ENCODE results near the gene ELF3.
"Not testable (repeated sequence)": the region's sequence is repeated elsewhere in the genome, so short reads cannot be mapped to it uniquely, and the experiment has no call there.

ELF3 gene

GRCh38 chr1:202034683-202035462 is 24.5 kb downstream of the ELF3 start:
- DNase-seq (ENCODE audit: low read depth in 3 of 3): no peak

DNA sequence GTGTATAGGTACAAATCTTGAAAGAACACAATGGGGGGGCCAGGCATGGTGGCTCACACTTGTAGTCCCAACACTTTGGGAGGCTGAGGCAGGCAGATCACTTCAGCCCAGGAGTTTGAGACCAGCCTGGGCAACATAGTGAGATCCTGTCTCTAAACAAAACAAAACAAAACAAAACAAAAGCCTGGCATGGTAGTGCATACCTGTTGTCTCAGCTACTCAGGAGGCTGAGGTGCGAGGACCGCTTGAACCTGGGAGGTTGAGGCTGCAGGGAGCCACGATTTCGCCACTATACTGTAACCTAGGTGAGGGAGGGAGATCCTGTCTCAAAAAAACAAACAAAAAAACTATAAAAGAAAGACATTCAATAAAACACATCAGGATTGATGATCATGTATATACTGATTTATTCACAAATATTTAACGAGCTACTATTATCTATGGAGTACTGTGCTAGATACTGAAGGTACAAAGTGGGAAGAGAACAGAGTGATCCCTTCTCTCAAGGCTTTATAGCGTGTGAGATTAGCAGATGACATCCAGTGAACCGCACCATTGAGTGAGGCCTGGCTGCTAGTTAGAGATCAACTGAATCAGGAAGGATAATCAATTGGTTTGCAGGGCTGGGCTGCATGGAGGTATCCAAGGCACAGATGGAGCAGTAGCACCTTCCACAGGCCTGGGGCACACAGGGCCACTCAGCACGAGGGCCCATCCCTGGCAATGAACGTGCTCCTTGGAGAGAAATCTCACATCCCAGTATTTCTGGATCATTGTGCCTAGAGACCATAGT is 26.4 kb downstream of the ELF3 start:
- no peak for DNase-seq (ENCODE audit: low read depth in 3 of 3)

- no peak for DNase-seq (ENCODE audit: low read depth in 3 of 3)
Observed at GRCh38 chr1:202037706-202038296, 27.4 kb downstream of the ELF3 start.

- DNase-seq (ENCODE audit: low read depth in 3 of 3): no peak
Observed at GRCh38 chr1:202038688-202039346, 28.4 kb downstream of the ELF3 start.

DNA sequence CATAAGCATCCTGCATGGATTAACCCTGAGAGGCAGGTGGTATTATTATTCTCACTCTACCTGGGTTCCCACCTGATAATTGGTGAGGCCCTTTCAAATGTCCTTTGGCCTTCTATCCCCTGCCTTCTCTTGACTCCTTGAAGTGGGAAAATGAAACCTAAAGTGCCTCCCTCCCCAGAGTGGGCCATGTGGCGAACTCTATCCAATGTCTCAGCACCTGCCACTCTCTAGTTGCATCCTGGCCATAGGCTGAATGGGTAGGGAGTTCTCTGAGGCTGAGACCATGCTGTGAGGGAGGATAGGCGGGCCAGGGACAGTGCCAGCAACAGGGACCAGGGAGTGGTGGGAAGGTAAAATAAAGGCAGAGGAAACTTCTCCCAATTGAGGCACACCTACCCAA is 35.3 kb downstream of the ELF3 start:
- DNase-seq (ENCODE audit: low read depth in 3 of 3): no peak

DNA sequence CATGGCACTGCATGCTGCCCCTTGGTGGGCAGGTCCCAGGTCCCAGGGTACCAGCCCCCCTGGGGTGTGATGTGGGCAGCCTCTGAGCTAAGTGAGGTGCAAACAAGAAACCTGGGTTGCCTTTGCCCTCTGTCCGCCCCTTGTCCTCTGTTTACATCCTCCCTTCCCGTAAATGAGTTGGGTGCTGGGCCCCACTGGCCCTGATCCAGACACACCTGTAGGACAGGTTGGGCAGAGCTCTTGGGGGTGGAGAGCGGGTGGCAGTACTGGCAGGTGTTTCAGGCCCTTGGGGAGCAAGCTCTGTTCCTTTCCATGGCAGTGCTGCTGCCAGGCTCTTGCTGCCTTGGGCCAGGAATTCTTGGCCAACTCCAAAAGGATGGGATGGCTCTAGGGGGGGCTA is 35.8 kb downstream of the ELF3 start:
- no peak for DNase-seq (ENCODE audit: low read depth in 3 of 3)

DNA sequence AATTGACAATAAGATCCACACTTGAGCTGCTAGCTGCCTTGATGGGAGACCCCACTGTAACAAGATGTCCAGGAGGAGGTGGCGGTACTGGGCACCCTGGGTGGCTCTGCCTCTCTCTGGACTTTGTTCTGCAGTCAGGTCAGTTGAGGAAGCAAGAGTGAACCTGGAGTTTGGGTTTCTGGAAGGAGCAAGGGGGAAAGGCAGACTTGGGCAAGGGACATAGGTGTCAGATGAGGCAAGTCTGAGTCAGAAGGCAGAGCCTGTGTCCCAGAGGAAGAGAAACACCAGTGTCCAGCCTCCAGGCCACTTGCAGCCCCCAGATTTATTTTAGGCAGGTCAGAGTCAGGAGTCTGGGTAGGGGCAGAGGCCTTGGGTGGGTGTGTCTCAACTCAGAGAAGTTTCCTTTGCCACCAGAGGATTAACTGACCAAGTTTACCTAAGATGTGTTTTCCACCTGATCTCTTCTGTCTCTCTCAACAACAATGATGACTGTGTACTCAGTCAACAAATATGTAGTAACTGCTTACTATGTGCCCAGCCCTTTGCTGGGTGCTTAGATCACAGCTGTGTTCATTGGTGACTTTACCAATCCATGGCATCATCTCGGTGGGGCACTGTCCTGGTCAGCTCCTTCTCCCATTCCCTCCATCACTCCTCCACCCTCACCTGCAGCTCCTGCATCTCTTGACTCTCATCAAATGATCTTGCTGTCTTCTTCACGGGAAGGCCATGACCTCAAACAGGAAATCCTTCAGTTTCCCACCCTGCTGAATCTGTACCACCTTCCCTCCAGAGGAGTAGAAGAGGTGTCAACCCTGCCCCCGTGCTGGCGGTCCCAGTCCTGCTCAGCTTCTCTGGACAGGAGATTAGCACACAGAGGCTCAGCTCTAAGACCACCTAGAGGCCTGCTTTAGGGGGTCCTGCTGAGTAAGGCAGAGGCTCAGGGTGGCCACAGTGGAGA is 36.6 kb downstream of the ELF3 start:
- DNase-seq (ENCODE audit: low read depth in 3 of 3): no peak

DNA sequence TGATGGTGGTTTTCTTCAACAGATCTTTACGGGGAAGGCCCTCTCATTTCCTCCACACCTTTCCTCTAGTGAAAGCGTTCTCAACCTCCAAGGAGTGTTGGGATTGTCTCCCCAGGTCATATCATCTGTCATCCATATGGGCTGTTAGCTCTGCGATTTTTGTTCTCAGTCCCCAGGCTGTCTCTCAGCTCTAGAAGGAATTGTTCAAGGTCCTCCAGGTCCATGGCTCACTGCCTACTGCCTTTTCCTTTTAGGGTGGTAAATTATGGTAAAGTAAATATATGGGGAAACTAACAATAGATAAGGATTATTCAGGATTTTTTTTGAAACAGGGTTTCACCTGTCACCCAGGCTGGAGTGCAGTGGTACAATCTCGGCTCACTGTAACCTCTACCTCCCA is 37.6 kb downstream of the ELF3 start:
- DNase-seq (ENCODE audit: low read depth in 3 of 3): no peak

DNA sequence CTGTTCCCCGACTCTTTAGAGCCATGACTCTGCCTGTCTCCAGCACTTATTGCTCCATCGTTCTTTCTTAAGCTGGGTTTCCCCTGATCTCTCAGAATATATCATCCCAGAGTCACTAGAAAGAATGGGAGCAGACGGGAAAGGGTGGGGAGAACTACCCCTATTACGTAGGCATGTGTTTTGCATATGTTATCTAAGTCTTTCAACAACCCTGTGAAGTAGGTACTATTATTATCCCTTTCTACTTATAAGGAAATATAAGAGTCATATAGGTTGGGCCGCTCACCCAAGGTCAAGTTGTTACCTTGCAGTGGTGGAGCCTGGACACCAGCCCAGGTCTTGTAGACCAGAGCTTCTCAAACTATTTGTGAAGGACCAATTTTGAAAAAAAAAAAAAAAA is 38.7 kb downstream of the ELF3 start:
- no peak for DNase-seq (ENCODE audit: low read depth in 3 of 3)

- DNase-seq (ENCODE audit: low read depth in 3 of 3): no peak
Observed at GRCh38 chr1:202054094-202054493, 43.7 kb downstream of the ELF3 start.

GRCh38 chr1:202054673-202055072 is 44.3 kb downstream of the ELF3 start:
- not testable (repeated sequence) for DNase-seq (ENCODE audit: low read depth in 3 of 3)

DNA sequence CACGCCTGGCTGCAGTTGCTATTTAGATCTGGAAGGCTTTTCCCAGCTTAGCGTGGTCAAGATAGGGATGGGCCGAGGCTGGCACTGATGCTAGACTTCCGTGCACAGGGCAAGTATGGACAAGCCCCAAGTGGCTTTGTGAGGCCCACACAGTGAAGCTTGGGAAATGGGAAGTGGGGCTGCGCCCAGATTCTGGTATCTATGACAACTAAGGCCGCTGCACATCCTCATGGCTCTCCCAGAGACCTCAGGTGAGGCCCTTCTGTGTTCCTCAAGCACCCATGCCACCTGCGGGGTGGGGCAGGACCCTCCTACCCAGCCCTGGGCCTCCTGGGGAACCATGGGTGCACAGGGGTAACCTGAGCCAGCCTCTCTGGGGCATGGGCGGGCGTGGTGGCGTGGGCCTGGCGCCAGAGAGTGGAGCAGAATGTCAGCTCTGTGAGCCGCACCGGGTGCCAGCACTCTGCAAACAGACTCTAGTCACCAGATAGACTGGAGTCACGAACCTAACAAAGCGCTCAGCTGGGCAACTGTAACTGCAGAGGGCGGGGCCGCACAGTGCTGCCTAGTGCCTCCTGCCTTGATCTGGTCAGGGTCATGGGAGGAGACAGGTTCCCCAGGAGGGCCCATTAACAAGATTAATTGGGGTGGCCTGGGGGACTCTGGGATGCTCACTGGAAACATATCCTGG is 46.4 kb downstream of the ELF3 start:
- no peak for DNase-seq (ENCODE audit: low read depth in 3 of 3)

DNA sequence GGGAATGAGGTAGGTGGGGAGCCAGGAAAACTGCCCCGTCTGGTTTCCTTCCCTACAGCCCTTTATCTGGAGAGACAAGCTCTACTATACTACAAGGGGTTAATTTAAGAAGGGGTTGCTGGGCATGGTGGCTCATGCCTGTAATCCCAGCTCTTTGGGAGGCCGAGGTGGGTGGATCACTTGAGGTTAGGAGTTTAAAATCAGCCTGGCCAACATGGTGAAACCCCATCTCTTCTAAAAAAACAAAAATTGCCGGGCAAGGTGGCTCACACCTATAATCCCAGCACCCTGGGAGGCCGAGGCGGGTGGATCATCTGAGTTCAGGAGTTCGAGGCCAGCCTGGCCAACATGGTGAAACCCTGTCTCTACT is 46.9 kb downstream of the ELF3 start:
- DNase-seq (ENCODE audit: low read depth in 3 of 3): not testable (repeated sequence)

DNA sequence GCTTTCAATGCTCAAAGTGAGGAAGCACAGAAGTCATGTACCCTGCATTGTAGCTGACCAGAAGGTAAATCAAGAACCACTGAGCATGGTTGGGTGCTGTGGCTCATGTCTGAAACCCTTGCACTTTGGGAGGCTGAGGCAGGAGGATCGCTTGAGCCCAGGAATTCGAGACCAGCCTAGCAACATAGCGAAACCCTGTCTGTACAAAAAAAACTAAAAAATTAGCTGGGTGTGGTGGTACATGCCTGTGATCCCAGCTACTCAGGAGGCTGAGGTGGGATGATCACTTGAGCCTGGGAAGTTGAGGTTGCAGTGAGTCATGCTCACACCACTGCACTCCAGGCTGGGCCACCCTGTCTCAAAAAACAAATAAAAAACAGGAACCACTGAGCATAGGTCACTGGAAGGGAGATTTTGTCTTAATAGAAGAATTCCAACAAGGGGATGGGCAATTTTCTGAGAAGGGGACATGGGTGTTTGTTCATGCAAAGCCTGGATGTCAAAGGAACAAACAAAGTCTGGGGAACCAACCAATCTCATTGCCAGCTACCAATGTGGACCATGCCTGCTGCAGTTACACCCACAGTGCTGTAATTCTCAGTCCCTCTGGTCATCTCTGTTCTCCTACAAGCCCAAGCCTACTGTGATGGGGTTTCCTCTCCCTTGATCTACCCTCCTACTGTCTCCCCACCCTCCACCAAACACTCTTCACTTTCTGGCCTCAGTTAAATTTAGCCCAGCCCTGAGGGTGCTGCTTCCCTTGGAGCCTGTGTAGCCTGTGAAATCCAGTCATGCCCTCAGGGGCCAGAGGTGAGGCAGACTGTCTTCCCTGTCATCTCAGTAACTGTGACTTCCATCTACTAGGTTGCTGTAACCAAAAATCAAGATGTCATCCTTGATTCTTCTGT is 47.9 kb downstream of the ELF3 start:
- DNase-seq (ENCODE audit: low read depth in 3 of 3): no peak

DNA sequence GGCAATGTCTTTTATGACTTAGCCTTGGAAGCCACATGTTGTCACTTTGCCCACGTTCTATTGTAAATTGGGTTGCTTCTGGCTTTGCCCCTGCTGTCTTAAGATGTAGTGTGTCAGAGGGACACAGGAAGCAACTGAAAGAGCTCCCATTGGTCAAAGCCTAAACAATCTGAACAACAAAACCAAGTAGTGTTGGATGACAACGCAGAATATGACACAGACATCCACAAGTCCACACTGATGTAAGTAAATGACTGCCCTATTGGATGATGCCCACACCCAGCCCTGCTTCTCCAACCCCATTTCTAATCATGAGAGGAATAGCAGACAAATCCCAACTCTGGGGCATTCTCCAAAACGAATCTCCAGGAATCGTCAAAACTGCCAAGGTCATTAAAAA is 50.7 kb downstream of the ELF3 start:
- no peak for DNase-seq (ENCODE audit: low read depth in 3 of 3)

- not testable (repeated sequence) for DNase-seq (ENCODE audit: low read depth in 3 of 3)
Observed at GRCh38 chr1:202061787-202062186, 51.4 kb downstream of the ELF3 start.

DNA sequence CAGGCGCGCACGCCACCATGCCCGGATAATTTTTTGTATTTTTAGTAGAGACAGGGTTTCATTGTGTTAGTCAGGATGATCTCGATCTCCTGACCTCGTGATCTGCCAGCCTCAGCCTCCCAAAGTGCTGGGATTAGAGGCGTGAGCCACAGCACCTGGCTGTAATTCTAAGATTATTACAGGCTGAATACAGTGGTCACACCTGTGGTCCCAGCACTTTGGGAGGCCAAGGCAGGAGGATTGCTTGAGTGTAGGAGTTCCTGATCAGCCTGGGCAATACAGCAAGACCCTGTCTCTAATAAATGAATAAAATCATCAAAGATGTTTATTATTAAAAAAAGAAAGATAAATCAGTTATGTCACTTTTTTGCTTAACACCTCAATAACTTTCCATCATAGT is 52.2 kb downstream of the ELF3 start:
- not testable (repeated sequence) for DNase-seq (ENCODE audit: low read depth in 3 of 3)

DNA sequence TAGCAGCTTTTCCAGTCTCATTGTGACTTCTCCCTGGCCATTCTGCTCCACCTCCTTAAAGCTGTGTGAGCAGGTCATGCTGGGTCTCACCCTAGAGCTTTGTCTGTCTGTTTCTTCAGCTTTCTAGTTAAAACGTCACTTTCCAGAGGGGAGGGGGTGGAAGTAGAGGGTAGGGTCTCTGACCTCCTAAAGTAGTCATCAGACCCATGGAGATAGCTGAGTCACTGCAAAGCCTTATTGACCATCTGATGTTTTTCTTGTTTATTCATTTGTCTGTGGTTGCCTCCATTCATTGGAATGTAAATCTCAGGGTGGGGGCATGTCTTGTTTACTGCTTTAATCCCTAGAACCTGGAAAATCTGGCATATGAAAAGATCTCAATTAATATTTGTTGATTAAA is 52.7 kb downstream of the ELF3 start:
- no peak for DNase-seq (ENCODE audit: low read depth in 3 of 3)

- DNase-seq (ENCODE audit: low read depth in 3 of 3): not testable (repeated sequence)
Observed at GRCh38 chr1:202064889-202065312, 54.5 kb downstream of the ELF3 start.
